HG02763 (cell line): ENCODE results near the gene SECTM1.
"Not testable (repeated sequence)": the region's sequence is repeated elsewhere in the genome, so short reads cannot be mapped to it uniquely, and the experiment has no call there.

Source experiments
- ATAC-seq: cut with Tn5 transposase; IDR thresholded peaks from one replicate; pipeline ENCODE4 v1.9.1; 2021; ENCODE audit warnings: mild to moderate bottlenecking, moderate library complexity; ENCODE audit not compliant: unreplicated experiment

The SECTM1 gene

GRCh38 chr17:82333279-82334171 is at the start of gene SECTM1:
SECTM1 (minus strand) TSS chr17:82333766; CDS start chr17:82327240, 6,526 bp downstream.
- no peak for ATAC-seq

DNA sequence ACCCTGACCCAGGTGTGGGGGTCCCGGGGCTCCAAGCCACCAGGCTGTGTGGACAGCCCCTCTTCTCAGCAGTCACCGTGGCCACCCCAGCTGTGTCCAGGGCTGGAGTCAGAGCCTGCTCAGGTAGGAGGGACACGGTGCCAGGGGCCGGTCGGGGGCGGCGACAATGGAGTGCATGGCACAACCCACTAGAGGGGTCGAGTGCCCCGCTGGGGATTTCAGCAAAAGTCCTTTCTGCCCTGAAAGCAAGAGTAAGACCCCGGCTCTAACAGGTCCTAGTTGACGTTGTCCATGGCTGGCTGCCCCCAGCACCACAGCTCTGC is 49.3 kb upstream of the SECTM1 start:
- ATAC-seq: no peak

DNA sequence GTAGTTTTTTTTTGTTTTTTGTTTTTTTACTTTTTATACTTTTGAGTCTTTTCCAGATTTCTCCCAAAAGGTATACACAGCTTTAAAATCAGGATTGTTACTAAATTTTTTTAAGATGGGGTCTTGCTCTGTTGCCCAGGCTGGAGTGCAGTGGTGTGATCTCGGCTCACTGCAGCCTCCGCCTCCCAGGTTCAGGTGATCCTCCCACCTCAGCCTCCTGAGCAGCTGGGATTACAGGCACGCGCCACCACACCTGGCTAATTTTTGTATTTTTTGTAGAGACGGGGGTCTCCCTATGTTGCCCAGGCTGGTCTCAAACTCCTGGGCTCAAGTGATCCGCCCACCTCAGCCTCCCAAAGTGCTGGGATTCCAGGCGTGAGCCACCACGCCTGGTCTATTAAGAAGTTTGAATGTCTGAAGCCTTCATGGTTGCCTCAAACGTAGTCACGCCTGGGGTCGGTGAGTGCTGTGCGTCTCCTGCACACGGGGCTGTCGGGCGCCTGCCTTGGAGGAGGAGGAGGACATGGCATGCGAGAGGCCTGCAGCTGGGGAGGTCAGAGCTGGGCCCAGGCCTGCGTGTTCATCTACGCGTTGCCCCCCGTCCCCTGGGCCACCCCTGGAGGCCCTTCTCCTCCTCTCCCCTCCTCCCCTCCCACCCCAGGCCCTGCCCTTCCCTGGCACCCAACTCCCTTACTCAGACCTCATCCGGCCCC is 48.8 kb upstream of the SECTM1 start:
- ATAC-seq: not testable (repeated sequence)

DNA sequence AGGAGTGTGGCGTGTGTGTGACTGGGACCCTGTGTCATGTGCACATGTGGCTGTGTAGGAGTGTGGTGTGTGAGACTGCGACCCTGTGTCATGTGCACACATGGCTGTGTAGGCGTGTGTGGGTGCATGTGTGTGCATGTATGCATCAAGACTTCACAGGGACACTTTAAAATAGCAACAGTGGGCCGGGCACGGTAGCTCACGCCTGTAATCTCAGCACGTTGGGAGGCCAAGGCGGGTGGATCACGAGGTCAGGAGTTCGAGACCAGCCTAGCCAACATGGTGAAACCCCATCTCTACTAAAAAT is 48.1 kb upstream of the SECTM1 start:
- ATAC-seq: not testable (repeated sequence)

DNA sequence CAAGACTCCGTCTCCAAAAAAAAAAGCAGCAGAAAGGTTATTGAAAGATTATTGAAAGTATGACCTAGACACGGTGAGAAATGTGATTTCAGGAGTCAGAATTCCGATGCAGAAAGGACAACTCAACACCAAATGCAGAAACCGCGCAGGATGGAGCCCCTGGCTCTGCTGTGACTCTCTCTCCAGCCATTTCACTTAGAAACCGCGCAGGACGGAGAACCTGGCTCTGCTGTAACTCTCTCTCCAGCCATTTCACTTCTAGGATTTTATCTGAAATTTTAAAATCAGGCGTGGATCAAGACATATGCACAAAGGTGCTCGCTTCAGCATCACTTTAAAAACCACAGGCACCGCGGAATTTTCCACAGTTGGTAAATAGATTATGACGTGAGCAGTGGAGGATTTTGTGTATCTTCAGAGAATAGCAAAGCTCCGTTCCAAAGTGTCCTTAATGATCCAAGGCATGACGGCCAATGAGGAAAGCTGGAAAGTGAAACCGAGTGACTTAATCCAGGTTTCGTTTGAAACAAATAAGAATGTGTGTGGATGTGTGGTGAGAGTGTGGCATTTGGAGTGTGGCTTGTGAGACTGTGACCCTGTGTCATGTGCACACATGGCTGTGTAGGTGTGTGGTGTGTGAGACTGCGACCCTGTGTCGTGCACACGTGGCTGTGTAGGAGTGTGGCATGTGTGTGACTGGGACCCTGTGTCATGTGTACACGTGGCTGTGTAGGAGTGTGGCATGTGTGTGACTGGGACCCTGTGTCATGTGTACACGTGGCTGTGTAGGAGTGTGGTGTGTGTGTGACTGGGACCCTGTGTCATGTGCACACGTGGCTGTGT is 47.5 kb upstream of the SECTM1 start:
- no peak for ATAC-seq

DNA sequence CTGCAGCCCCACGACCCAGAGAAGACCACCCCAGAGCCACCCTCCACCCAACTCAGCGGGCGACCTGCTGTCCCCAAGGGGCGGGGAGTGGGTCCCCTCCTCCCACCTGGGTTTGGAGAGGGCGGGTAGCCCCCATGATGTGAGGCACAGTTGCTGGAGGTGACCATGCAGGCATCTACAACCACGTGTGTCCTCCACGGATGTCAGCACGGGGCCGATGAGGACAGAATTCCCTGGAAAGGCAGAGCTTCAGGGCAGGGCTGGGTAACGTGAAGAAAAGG is 45.1 kb upstream of the SECTM1 start:
- ATAC-seq: no peak

GRCh38 chr17:82377924-82378740 is 44.6 kb upstream of the SECTM1 start:
- no peak for ATAC-seq

DNA sequence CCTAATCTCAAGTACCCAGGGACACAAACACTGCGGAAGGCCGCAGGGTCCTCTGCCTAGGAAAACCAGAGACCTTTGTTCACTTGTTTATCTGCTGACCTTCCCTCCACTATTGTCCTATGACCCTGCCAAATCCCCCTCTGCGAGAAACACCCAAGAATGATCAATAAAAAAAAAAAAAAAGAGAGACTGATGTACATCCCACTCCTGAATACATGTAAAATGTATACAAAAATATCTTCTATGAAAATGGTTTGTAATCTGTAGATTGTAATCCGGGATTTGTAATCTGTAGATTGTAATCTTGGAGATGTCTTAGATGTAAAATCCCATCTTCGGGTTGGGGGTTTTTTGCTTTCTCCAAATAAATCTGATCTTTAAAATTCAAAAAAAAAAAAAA is 43.7 kb upstream of the SECTM1 start:
- ATAC-seq: not testable (repeated sequence)

DNA sequence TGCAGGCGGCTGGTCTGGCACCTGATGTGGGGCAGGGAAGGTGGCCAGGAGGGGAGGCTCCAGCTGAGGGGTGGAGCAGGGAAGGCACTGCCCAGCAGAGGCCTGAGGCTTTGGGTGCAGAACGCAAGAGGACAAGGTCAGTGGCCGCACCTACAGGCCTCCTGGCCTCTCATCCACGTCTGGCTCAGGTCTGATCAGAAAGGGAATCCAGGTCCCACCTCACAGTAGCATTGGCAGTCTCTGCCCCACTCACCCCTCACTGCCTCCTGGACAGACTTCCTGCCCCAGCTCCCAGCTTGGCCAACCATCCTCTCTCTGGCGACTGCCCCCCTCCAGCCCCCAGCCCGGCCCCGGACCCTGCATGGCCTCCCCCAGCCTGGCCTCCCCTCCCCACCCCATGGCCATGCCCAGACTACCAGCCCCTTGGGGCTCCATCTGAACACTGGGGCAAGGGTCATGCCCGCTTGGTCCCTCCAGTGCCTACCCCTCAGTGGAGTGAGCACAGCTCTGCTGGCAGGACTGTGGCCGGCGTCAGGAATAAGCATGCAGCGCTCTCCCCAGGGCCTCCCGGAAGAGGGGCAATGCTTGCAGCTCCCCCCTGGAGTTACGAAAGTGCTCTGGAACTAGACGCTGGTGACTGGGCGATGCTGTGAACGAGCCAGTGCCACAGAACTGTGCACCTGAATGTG is 42.6 kb upstream of the SECTM1 start:
- ATAC-seq: no peak

DNA sequence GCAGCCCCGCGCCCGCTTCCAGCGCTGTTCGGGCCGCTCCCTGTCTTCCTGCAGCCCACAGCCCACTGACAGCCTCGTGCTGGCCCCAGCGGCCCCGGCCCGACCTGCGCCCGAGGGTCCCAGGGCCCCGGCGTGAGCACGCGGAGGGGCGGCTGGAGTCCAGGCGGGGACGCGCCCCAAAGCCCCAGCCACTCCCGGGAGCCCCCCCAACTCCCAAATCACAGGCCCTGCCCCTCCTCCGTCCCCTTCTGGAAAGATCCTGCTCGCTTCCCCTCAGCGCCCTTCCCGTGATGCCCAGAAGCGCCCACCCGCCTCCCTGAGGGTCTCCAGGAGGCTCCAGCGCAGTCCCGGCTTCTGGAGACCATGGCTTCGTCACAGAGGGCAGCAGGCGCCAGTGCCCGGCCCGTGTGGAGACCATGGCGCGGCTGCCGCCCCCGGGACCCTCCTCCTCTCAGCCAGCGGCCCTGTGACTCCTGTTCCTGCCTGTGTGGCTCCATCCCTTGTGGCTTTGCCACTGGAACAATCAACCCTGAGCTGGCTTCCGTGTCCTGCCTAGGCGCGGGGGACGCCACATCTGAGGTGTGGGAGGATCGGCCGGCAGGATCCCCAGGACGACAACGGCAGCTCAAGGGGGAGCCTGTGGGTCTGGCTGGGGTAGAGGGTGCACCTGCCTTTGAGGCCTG is 41.9 kb upstream of the SECTM1 start:
- no peak for ATAC-seq

GRCh38 chr17:82374626-82375331 is 41.2 kb upstream of the SECTM1 start:
- no peak for ATAC-seq

GRCh38 chr17:82373731-82374625 is 40.4 kb upstream of the SECTM1 start:
- no peak for ATAC-seq

DNA sequence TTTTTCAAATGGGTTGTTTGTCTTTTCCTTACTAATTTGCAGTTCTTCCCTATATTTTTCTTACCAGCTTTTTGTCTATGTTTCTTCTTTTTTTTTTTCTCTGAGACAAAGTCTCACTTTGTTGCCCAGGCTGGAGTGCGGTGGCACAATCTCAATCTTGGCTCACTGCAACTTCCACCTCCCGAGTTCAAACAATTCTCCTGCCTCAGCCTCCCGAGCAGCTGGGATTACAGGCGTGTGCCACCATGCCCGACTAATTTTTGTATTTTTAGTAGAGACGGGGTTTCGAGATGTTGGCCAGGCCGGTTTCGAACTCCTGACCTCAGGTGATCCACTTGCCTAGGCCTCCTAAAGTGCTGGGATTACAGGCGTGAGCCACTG is 39.5 kb upstream of the SECTM1 start:
- ATAC-seq: not testable (repeated sequence)

DNA sequence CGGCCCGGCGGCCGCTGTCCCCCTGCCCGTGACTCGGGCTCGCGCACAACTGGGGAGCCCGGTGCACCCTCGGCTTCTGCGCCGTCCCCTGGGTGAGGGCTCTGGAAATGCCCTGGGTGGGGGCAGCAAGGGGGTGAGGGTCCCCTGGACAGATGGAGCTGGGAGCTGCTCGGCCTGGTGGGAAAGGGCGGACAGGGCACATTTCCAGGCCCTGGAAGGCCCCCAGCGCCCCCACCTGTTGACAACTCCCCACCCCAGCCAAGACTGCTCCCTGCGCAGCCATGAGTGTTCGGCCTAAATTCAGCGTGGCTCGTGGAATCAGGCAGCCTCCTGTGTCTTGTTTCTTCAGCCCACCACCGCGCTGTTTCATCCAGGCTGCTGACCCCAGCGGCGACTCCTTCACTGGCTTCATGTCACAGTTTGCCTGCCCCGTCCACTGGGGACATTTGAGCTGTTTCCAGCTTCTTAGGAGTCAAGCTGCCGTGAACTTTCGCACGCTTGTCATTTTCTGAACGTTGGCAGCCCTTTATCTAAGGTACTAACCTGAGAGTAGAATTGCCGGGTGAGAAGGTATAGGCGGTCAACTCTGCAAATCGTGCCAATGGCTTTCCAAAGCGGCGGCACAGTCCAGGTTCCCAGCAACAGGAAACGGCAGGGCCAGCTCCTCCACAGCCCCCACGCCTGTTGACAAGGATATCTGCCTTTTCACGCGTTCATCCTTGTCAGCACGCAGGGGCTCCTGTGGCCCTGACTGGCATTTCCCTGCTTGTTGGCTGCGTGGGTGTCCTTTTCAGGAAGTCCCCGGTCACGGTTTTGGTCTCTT is 38.9 kb upstream of the SECTM1 start:
- no peak for ATAC-seq

GRCh38 chr17:82371333-82372248 is 38.0 kb upstream of the SECTM1 start, which contains the start of gene UTS2R:
UTS2R (plus strand) TSS chr17:82371765; CDS start chr17:82374325, 2,560 bp downstream.
- ATAC-seq: no peak
